Esophagus (tissue), 2 donors: ENCODE measurements around the gene ZNF324. TPM values are rescaled to one million over a fixed set of nuclear protein-coding genes. Genes with fewer than 3 reads are reported as not detected.
A peak's percentile ranks its signal among the peaks of the same experiment; 100 is the strongest.
"Not testable (repeated sequence)": the region's sequence is repeated elsewhere in the genome, so short reads cannot be mapped to it uniquely, and the experiment has no call there.

Experiments used
- H3K27ac ChIP-seq, 2 donors: one replicate each; pipeline ENCODE4 v1.5.1; 2013; ENCODE audit warnings: low read depth in 2 of 2, mild to moderate bottlenecking in 2 of 2, inconsistent platforms in 1 of 2, low read length in 1 of 2, moderate library complexity in 1 of 2
- H3K27me3 ChIP-seq, 2 donors: one replicate each; pipeline ENCODE4 v1.6.1; 2013; ENCODE audit warnings: low read length in 2 of 2, control low read depth in 1 of 2, mild to moderate bottlenecking in 1 of 2; ENCODE audit not compliant: insufficient read depth in 2 of 2, control insufficient read depth in 1 of 2
- H3K36me3 ChIP-seq, 2 donors: one replicate each; pipeline ENCODE4 v1.6.1; 2013; ENCODE audit warnings: low read length in 1 of 2; ENCODE audit not compliant: control insufficient read depth in 2 of 2, insufficient read depth in 2 of 2
- H3K4me1 ChIP-seq, 2 donors: one replicate each; pipeline ENCODE4 v1.6.1; 2013; ENCODE audit warnings: low read length in 1 of 2; ENCODE audit not compliant: control insufficient read depth in 2 of 2, insufficient read depth in 2 of 2
- H3K4me3 ChIP-seq, 2 donors: one replicate each; pipeline ENCODE4 v1.5.1; 2013; ENCODE audit warnings: low read length in 2 of 2, mild to moderate bottlenecking in 2 of 2, low read depth in 1 of 2, moderate library complexity in 1 of 2
- H3K9me3 ChIP-seq, 2 donors: one replicate each; pipeline ENCODE4 v1.6.1; 2013; ENCODE audit warnings: mild to moderate bottlenecking in 2 of 2, low read depth in 1 of 2, low read length in 1 of 2, moderate library complexity in 1 of 2; ENCODE audit not compliant: control insufficient read depth in 2 of 2, insufficient read depth in 1 of 2
- WGBS, 2 donors: extraction: QIAGEN DNeasy Blood & Tissue Kit; methylation state at CpG; one replicate each; pipeline ENCODE4 v1.1.7; 2013; 5-methylcytosine and 5-hydroxymethylcytosine counted together
- polyA plus RNA-seq, 2 donors: library from polyadenylated mRNA; stranded (reverse); fragments of 200-250 nt; gene quantifications; one replicate each; pipeline ENCODE4 v1.2.3, GENCODE V29; 2013
- donor health status: healthy with polysubstance abuse.
- donor health status: Bipolar disorder and iron deficiency.

The ZNF324 gene
- polyA plus RNA-seq, 2 donors, result 5.1 to 5.6 TPM

GRCh38 chr19:58470837-58471543, 4.1 kb downstream of the ZNF324 start:
- WGBS, 2 donors, result 93 to 95% methylated on average over 22 to 43 of the region's 53 CpGs
- H3K27ac ChIP-seq, H3K9me3 ChIP-seq, H3K4me3 ChIP-seq, H3K27me3 ChIP-seq: not testable (repeated sequence)
- Histone ChIP-seq H3K4me1 (peaks cover 6 to 11% of the 10 kb centered on the region in 2 donors), H3K36me3 (peaks cover 21 to 32% of the 10 kb centered on the region in 2 donors)

- no peak overlapping the region for H3K4me3 ChIP-seq
- H3K4me1 ChIP-seq, result peaks cover 11 to 12% of the 10 kb centered on the region in 2 donors
- H3K27ac ChIP-seq, result no peak overlapping the region
- WGBS, 2 donors, result 95 to 96% methylated on average over 39 of the region's 39 CpGs
- H3K36me3 ChIP-seq, result peaks cover 21 to 32% of the 10 kb centered on the region in 2 donors
- no peaks in the 10 kb centered on the region for H3K27me3 ChIP-seq
- H3K9me3 ChIP-seq, result no peaks in the 10 kb centered on the region
Observed at GRCh38 chr19:58471736-58472135, 4.9 kb downstream of the ZNF324 start.

DNA sequence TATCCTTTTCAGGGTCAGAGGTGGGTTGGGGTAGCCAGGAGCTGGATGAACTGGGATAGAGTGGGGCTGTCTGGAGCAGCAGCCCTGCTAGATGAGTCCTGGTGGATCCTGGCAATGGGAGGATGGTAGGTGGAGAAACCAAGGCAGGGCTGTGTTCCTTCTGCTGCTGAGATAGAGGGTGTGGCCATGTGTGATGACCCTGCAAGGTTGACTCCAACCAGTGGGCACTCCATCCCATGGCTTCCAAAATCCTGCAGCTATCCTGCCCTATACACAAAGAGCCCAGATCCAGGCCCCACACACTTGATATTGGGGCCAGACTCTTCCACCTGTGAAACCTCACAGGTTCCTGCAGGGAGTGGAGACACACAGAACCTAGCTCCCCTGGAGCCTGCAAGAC, 6.9 kb downstream of the ZNF324 start:
- Histone ChIP-seq H3K4me3 (no peak overlapping the region), H3K27me3 (no peaks in the 10 kb centered on the region), H3K9me3 (no peaks in the 10 kb centered on the region), H3K36me3 (peaks cover 21 to 36% of the 10 kb centered on the region in 2 donors), H3K27ac (no peak overlapping the region), H3K4me1 (peaks cover 12 to 13% of the 10 kb centered on the region in 2 donors)

DNA sequence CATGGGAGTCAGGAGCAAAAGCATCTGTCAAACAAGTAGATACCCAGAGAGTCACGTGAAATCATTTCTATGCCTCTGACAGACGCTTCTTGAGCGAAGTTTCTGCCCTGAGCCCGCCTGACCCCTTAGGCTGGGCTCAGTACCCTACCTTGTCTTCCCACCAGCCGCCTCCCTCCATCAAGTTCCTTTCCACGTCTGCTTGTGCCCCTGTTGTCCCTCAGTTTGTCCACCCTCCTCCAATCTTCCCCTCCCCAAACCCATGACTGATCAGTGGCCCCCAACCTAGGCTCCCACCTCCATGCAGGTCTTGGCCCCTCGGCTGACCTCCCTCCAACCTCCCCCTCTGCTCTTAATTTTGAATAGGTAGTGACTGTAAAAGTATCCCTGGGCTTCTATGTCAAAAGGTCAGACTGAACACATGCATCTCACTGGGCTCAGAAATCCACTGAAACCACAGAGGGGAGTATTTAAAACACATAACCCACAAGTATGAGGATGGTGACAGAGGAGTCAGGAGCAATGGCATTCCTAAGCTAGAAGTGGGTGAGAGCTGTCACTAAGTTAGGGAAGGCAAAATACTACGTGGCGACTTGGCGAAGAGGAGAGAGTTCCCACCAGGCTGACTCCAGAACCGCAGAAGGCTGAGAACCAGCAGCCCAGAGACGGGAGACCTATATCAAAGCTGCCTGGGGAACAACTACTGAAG, 7.6 kb downstream of the ZNF324 start:
- Histone ChIP-seq H3K27ac (no peak overlapping the region), H3K27me3 (no peaks in the 10 kb centered on the region), H3K36me3 (peaks cover 18 to 31% of the 10 kb centered on the region in 2 donors), H3K4me1 (peaks cover 12 to 13% of the 10 kb centered on the region in 2 donors), H3K9me3 (no peaks in the 10 kb centered on the region), H3K4me3 (no peak overlapping the region)
- WGBS, 2 donors, result 84 to 89% methylated on average over 12 of the region's 12 CpGs

DNA sequence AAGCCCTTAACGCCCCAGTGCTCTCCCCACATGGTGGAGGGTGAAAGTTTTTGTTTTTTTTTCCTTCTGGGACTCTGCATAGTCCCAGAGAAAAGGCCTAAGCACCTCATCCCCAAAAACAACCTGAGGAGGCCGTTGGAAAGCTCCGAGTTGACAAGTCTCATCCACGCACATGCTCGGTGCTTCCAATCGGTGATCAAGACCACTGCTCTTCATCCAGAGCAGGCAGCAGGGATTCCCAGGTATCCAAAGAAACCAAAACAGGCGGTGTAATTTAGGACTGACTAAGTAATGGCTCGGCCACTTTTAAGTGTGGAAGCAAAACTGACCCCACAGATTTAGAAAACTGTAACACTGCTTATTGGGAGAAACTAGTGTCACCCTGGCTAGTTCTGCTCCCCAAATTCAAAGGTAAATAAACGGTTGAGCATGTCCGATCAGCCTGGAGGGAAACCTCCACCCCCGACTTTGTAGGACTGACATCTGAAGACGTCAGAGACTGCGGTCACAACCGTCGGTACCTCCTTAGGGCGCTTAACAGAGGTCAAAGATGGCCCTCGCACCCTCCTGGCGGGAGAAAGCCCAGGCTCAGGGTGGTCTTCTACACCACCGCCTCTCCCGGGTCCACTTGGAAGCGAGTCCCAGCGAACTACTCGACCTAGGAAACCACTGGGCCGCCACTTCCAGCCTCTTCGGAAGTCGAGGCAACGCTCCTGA, 8.3 kb downstream of the ZNF324 start:
- H3K27ac ChIP-seq, result peak overlapping the region; percentile 90 to 94
- peaks cover 12 to 13% of the 10 kb centered on the region in 2 donors for H3K4me1 ChIP-seq
- H3K36me3 ChIP-seq, result peaks cover 11 to 34% of the 10 kb centered on the region in 2 donors
- H3K9me3 ChIP-seq, result no peaks in the 10 kb centered on the region
- WGBS, 2 donors, result 20 to 23% methylated on average over 27 of the region's 27 CpGs
- no peaks in the 10 kb centered on the region for H3K27me3 ChIP-seq
- peak overlapping the region; percentile 66 for H3K4me3 ChIP-seq

- Histone ChIP-seq H3K27ac (peak within 1 kb of the TSS; percentile 90 to 94), H3K4me1 (peaks cover 12 to 13% of the 10 kb centered on the region in 2 donors), H3K9me3 (no peaks in the 10 kb centered on the region), H3K27me3 (no peaks in the 10 kb centered on the region), H3K4me3 (peak within 1 kb of the TSS; percentile 66), H3K36me3 (peaks cover 10 to 32% of the 10 kb centered on the region in 2 donors)
- WGBS, 2 donors, result 0 to 1% methylated on average over 64 of the region's 64 CpGs
Observed at GRCh38 chr19:58475714-58476497, 9.0 kb downstream of the ZNF324 start, which contains the start of gene ZNF446. ZNF446 (plus strand) TSS chr19:58476352; CDS start chr19:58477219, 867 bp downstream.

DNA sequence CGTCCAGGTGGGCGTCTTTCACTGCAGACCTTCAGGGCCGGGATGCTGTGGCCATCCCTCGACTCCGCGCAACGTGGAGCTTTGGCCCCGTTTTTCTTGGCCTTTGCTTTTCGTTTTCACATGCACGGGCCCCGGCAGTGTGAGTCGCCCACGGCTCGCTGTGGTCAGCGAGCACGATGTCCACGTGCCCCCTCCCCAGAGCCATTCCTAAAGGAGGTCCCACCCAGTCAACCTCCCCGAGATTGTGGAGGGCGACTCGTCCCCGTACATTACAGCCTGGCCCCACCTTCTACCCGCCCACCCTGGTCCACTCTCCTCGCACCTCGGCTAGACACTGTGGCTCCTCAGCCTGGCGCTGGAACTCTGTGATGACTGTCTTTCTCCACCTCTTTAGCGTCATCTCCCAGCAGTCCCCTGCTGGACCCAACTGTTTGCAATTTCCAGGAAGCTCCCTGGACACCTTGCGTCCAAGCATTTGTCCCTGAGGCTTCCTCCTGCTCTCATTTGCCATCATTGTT, 9.7 kb downstream of the ZNF324 start:
- Histone ChIP-seq H3K27me3 (no peaks in the 10 kb centered on the region), H3K4me1 (peaks cover 12 to 13% of the 10 kb centered on the region in 2 donors), H3K27ac (peak overlapping the region; percentile 90 to 94), H3K36me3 (peaks cover 10 to 31% of the 10 kb centered on the region in 2 donors), H3K9me3 (no peaks in the 10 kb centered on the region), H3K4me3 (peak overlapping the region; percentile 66)
- 3% methylated on average over 27 of the region's 27 CpGs for WGBS, 2 donors

DNA sequence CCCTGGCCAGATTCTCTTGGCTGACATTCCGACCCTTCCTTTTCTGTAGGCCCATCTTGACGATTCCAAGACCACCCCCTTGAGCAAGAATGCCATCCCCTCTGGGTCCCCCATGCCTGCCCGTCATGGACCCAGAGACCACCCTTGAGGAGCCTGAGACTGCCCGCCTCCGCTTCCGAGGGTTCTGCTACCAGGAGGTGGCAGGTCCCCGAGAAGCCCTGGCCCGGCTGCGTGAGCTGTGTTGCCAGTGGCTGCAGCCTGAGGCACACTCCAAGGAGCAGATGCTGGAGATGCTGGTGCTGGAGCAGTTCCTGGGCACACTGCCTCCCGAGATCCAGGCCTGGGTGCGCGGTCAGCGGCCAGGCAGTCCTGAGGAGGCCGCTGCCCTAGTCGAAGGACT, 10.2 kb downstream of the ZNF324 start:
- Histone ChIP-seq H3K9me3 (no peaks in the 10 kb centered on the region), H3K4me3 (no peak overlapping the region), H3K4me1 (peaks cover 12 to 13% of the 10 kb centered on the region in 2 donors), H3K27ac (peak overlapping the region in 1 of 2 donors; percentile 94), H3K27me3 (no peaks in the 10 kb centered on the region), H3K36me3 (peaks cover 8 to 25% of the 10 kb centered on the region in 2 donors)
- 89 to 91% methylated on average over 15 of the region's 15 CpGs for WGBS, 2 donors

GRCh38 chr19:58477871-58478270, 11.0 kb downstream of the ZNF324 start:
- Histone ChIP-seq H3K27me3 (no peaks in the 10 kb centered on the region), H3K4me1 (peaks cover 12 to 13% of the 10 kb centered on the region in 2 donors), H3K9me3 (no peaks in the 10 kb centered on the region), H3K27ac (no peak overlapping the region), H3K4me3 (no peak overlapping the region), H3K36me3 (peaks cover 3 to 18% of the 10 kb centered on the region in 2 donors)
- 100% methylated on average over 1 of the region's 1 CpG; no CpG with 5 or more reads in 1 of the 2 donors for WGBS, 2 donors
